GM12878 (cell line): Measurements from ENCODE around the gene TRIOBP.

Experiments used
- POLR2AphosphoS5 ChIP-seq: IDR thresholded peaks from 2 replicates; pipeline ENCODE4 v1.6.1; 2011; ENCODE audit warnings: mild to moderate bottlenecking, low read length, inconsistent platforms
- TAF1 ChIP-seq: IDR thresholded peaks from 2 replicates; pipeline ENCODE4 v1.6.1; 2011; ENCODE audit warnings: mild to moderate bottlenecking, low read depth, low read length, borderline replicate concordance
- TF ChIP-seq, protein P1 (sequence below), 3 experiments: IDR thresholded peaks in 2 of 3; conservative IDR thresholded peaks in 1 of 3; 2 replicates each; pipeline ENCODE4 v1.5.1; 2011; ENCODE audit warnings: low read depth in 3 of 3, low read length in 3 of 3, mild to moderate bottlenecking in 3 of 3, control low read depth in 2 of 3, moderate library complexity in 2 of 3, inconsistent platforms in 1 of 3, mixed read lengths in 1 of 3; ENCODE audit not compliant: control insufficient read depth in 2 of 3, insufficient read depth in 1 of 3; ENCODE audit errors: extremely low read depth in 1 of 3

DNA sequence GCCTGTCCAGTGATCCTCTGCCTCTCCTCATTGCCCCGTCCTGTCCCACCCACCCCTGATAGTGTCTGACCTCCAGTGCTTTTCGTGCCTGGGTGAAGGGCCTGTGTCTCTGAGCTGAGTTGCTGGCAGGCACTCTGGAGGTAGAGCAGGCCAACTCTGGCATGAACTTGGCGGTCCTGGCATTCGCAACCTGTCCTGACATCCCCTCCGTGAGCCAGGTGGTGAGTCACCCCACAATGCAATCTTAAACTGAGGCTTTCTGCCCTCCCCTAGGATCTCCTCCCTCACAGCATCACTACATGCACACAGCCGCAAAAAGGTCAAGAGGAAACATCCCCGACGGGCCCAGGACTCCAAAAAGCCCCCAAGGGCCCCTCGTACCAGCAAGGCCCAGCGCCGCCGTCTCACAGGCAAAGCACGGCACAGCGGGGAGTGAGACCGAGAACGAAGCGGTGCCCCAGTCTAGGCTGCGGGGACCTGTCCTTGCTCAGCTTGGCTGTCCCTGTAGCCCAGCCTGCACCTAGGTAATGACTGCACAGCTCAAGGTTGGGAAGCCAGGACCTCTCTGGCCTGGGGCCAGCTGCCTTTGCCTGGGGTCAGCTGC is 5.8 kb upstream of the TRIOBP start:
- no peak for TF ChIP-seq POLR2AphosphoS5
- TF ChIP-seq, protein P1, sequence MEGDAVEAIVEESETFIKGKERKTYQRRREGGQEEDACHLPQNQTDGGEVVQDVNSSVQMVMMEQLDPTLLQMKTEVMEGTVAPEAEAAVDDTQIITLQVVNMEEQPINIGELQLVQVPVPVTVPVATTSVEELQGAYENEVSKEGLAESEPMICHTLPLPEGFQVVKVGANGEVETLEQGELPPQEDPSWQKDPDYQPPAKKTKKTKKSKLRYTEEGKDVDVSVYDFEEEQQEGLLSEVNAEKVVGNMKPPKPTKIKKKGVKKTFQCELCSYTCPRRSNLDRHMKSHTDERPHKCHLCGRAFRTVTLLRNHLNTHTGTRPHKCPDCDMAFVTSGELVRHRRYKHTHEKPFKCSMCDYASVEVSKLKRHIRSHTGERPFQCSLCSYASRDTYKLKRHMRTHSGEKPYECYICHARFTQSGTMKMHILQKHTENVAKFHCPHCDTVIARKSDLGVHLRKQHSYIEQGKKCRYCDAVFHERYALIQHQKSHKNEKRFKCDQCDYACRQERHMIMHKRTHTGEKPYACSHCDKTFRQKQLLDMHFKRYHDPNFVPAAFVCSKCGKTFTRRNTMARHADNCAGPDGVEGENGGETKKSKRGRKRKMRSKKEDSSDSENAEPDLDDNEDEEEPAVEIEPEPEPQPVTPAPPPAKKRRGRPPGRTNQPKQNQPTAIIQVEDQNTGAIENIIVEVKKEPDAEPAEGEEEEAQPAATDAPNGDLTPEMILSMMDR (IDR thresholded peaks at IDR 0.05 in 2 of 3, conservative IDR thresholded peaks at IDR 0.05 in 1 of 3; ENCODE audit: control insufficient read depth in 2 of 3, extremely low read depth in 1 of 3, insufficient read depth in 1 of 3, low read depth in 3 of 3, low read length in 3 of 3) = no peak
- no peak for TF ChIP-seq TAF1
